ENCODE data around the gene RTP5.

Gene RTP5

GRCh38 chr2:241879326-241879725, 9.8 kb downstream of the RTP5 start:
- H3K4me3 ChIP-seq (ENCODE audit: low read depth, low read length), result no peak overlapping the region
- DNase-seq (ENCODE audit: low read depth), result no peak
- TF ChIP-seq CTCF (IDR thresholded peaks at IDR 0.05; ENCODE audit: control insufficient read depth, extremely low read depth, insufficient read depth), result no peak

- DNase-seq (ENCODE audit: low read depth), result no peak
- TF ChIP-seq CTCF (IDR thresholded peaks at IDR 0.05; ENCODE audit: control insufficient read depth, extremely low read depth, insufficient read depth), result no peak
- H3K4me3 ChIP-seq (ENCODE audit: low read depth, low read length), result peak overlapping the region; percentile 61
Observed at GRCh38 chr2:241880311-241881073, 11.0 kb downstream of the RTP5 start.

- TF ChIP-seq CTCF (IDR thresholded peaks at IDR 0.05; ENCODE audit: control insufficient read depth, extremely low read depth, insufficient read depth), result 0 out of 2 replicates have a peak, but pooled peaks have one; percentile 10
- DNase-seq (ENCODE audit: low read depth), result peak; percentile 63
- peak overlapping the region; percentile 53 for H3K4me3 ChIP-seq (ENCODE audit: low read depth, low read length)
Observed at GRCh38 chr2:241882091-241882625, 12.6 kb downstream of the RTP5 start.

GRCh38 chr2:241884951-241885290, 15.4 kb downstream of the RTP5 start:
- no peak for DNase-seq (ENCODE audit: low read depth)
- no peak overlapping the region for H3K4me3 ChIP-seq (ENCODE audit: low read depth, low read length)
- no peak for TF ChIP-seq CTCF (IDR thresholded peaks at IDR 0.05; ENCODE audit: control insufficient read depth, extremely low read depth, insufficient read depth)

- H3K4me3 ChIP-seq (ENCODE audit: low read depth, low read length), result no peak overlapping the region
- no peak for DNase-seq (ENCODE audit: low read depth)
Observed at GRCh38 chr2:241885291-241885945, 15.9 kb downstream of the RTP5 start.

GRCh38 chr2:241885946-241886643, 16.6 kb downstream of the RTP5 start:
- no peak for TF ChIP-seq CTCF (IDR thresholded peaks at IDR 0.05; ENCODE audit: control insufficient read depth, extremely low read depth, insufficient read depth)
- H3K4me3 ChIP-seq (ENCODE audit: low read depth, low read length), result no peak overlapping the region
- no peak for DNase-seq (ENCODE audit: low read depth)

More at GRCh38 chr2:241885291-241885945, 15.9 kb downstream of the RTP5 start:
- no peak for TF ChIP-seq CTCF (IDR thresholded peaks at IDR 0.05; ENCODE audit: control insufficient read depth, extremely low read depth, insufficient read depth)

Measured in LNCaP clone FGC (cell line).